ENCODE measurements around the gene CHST12. TPM values are rescaled to one million over a fixed set of nuclear protein-coding genes. Genes with fewer than 3 reads are reported as not detected.

CHST12 gene
- polyA plus RNA-seq, 1 donor from 2014 or later: 6.4 TPM

DNA sequence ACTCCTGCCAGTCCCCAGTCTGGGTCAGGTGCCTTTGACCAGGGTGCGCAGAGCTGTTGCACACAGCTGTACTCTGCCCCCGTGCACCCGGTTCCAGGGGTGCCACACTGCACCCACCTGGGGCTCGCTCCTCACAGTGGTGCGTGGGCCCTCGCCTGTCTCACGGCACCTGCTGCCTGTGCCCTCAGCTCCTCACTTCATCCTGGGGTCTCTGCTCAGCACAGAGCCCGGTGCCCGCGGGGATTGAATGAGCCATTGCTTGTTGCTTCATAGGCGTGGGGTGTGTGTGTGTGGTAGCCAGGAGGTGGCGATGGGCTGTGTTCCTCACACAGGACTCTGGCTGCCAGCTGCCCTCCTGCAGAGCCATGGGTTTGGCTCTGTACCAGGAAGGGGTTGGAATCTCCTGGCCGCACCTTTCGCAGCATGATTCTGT lies 30.3 kb upstream of the CHST12 start:
- Histone ChIP-seq H3K27ac (ENCODE audit: low read length) (no peak overlapping the region), H4K20me1 (ENCODE audit: insufficient read depth) (no peaks in the 10 kb centered on the region), H3K9me3 (ENCODE audit: low read length) (no peaks in the 10 kb centered on the region), H3K9ac (ENCODE audit: low read length) (no peak overlapping the region), H3K79me2 (replicated peaks; ENCODE audit: insufficient read depth, low read length) (no peaks in the 10 kb centered on the region), H3F3A (ENCODE audit: insufficient read depth, low read length, poor library complexity, severe bottlenecking) (no peaks in the 10 kb centered on the region), H3K4me2 (ENCODE audit: low read length) (no peak overlapping the region), H2AFZ (ENCODE audit: low read depth, low read length) (no peak overlapping the region), H3K9me2 (ENCODE audit: insufficient read depth, low read length) (no peaks in the 10 kb centered on the region), H3K36me3 (ENCODE audit: insufficient read depth, low read length) (no peaks in the 10 kb centered on the region), H3K27me3 (ENCODE audit: insufficient read depth, low read depth, low read length) (no peaks in the 10 kb centered on the region), H3K4me3 (ENCODE audit: low read length) (no peak overlapping the region)
- TF ChIP-seq MXI1 (conservative IDR thresholded peaks at IDR 0.05; ENCODE audit: poor library complexity, severe bottlenecking): no peak

DNA sequence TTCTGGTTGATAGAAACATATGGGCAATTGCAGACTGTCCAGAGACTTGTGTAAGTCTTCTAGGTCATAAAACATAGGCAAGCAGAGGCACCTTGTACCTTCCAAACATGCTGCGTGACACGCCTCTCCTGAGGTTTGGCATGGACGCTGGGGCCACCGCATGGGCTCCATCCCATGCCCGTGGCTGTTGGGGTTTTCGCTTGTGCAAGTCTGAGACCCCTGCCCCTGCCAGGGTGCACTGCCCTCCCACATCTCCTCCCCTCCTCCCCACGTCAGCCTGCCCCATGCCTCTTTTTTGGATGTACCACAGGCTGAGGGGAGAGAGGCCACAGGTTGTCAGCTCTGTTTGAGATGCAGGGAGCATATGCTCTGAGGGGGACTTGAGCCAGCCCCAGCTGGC lies 29.8 kb upstream of the CHST12 start:
- no peak overlapping the region for H3K4me2 ChIP-seq (ENCODE audit: low read length)
- no peaks in the 10 kb centered on the region for H3F3A ChIP-seq (ENCODE audit: insufficient read depth, low read length, poor library complexity, severe bottlenecking)
- H3K9me2 ChIP-seq (ENCODE audit: insufficient read depth, low read length): no peaks in the 10 kb centered on the region
- H2AFZ ChIP-seq (ENCODE audit: low read depth, low read length): no peak overlapping the region
- H3K27me3 ChIP-seq (ENCODE audit: insufficient read depth, low read depth, low read length): no peaks in the 10 kb centered on the region
- no peak overlapping the region for H3K27ac ChIP-seq (ENCODE audit: low read length)
- H4K20me1 ChIP-seq (ENCODE audit: insufficient read depth): no peaks in the 10 kb centered on the region
- H3K36me3 ChIP-seq (ENCODE audit: insufficient read depth, low read length): no peaks in the 10 kb centered on the region
- H3K79me2 ChIP-seq (replicated peaks; ENCODE audit: insufficient read depth, low read length): no peaks in the 10 kb centered on the region
- H3K9ac ChIP-seq (ENCODE audit: low read length): no peak overlapping the region
- H3K9me3 ChIP-seq (ENCODE audit: low read length): no peaks in the 10 kb centered on the region
- no peak overlapping the region for H3K4me3 ChIP-seq (ENCODE audit: low read length)
- TF ChIP-seq RAD21 (conservative IDR thresholded peaks at IDR 0.05) (no peak), EP300 (conservative IDR thresholded peaks at IDR 0.05; ENCODE audit: poor library complexity, severe bottlenecking) (no peak), SMC3 (conservative IDR thresholded peaks at IDR 0.05; ENCODE audit: poor library complexity) (no peak), POLR2AphosphoS5 (IDR thresholded peaks at IDR 0.05) (no peak), TAF1 (IDR thresholded peaks at IDR 0.05; ENCODE audit: low read depth) (no peak), MXI1 (conservative IDR thresholded peaks at IDR 0.05; ENCODE audit: poor library complexity, severe bottlenecking) (no peak), EZH2 (IDR thresholded peaks at IDR 0.05; ENCODE audit: borderline replicate concordance, insufficient read depth, low read length, poor library complexity, severe bottlenecking) (no peak)
- TF ChIP-seq, protein P1, sequence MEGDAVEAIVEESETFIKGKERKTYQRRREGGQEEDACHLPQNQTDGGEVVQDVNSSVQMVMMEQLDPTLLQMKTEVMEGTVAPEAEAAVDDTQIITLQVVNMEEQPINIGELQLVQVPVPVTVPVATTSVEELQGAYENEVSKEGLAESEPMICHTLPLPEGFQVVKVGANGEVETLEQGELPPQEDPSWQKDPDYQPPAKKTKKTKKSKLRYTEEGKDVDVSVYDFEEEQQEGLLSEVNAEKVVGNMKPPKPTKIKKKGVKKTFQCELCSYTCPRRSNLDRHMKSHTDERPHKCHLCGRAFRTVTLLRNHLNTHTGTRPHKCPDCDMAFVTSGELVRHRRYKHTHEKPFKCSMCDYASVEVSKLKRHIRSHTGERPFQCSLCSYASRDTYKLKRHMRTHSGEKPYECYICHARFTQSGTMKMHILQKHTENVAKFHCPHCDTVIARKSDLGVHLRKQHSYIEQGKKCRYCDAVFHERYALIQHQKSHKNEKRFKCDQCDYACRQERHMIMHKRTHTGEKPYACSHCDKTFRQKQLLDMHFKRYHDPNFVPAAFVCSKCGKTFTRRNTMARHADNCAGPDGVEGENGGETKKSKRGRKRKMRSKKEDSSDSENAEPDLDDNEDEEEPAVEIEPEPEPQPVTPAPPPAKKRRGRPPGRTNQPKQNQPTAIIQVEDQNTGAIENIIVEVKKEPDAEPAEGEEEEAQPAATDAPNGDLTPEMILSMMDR (IDR thresholded peaks at IDR 0.05; ENCODE audit: poor library complexity, severe bottlenecking): no peak
- TF ChIP-seq, protein P2, sequence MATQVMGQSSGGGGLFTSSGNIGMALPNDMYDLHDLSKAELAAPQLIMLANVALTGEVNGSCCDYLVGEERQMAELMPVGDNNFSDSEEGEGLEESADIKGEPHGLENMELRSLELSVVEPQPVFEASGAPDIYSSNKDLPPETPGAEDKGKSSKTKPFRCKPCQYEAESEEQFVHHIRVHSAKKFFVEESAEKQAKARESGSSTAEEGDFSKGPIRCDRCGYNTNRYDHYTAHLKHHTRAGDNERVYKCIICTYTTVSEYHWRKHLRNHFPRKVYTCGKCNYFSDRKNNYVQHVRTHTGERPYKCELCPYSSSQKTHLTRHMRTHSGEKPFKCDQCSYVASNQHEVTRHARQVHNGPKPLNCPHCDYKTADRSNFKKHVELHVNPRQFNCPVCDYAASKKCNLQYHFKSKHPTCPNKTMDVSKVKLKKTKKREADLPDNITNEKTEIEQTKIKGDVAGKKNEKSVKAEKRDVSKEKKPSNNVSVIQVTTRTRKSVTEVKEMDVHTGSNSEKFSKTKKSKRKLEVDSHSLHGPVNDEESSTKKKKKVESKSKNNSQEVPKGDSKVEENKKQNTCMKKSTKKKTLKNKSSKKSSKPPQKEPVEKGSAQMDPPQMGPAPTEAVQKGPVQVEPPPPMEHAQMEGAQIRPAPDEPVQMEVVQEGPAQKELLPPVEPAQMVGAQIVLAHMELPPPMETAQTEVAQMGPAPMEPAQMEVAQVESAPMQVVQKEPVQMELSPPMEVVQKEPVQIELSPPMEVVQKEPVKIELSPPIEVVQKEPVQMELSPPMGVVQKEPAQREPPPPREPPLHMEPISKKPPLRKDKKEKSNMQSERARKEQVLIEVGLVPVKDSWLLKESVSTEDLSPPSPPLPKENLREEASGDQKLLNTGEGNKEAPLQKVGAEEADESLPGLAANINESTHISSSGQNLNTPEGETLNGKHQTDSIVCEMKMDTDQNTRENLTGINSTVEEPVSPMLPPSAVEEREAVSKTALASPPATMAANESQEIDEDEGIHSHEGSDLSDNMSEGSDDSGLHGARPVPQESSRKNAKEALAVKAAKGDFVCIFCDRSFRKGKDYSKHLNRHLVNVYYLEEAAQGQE (IDR thresholded peaks at IDR 0.05; ENCODE audit: borderline replicate concordance): no peak

DNA sequence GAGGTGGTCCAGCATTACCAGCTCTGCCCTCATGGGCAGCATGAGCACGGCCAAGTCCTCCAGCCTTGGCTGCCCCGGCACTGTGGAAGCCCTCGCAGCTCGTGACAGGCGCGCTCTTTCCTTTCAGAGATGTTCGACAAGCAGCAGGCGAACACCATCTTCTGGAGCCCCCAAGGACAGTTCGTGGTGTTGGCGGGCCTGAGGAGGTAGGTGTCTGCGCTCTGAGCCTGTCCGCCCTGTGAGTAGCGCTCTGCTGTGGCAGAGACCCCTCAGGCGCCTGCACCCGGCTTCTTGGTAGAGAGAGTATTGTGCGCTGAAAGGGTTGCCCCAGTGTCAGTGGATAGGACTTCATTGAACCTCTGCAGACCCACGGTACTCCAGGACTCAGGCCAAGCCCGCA lies 29.0 kb upstream of the CHST12 start:
- Histone ChIP-seq H3K9ac (ENCODE audit: low read length) (no peak overlapping the region), H3K4me2 (ENCODE audit: low read length) (no peak overlapping the region), H4K20me1 (ENCODE audit: insufficient read depth) (no peaks in the 10 kb centered on the region), H3K9me3 (ENCODE audit: low read length) (no peaks in the 10 kb centered on the region), H3F3A (ENCODE audit: insufficient read depth, low read length, poor library complexity, severe bottlenecking) (no peaks in the 10 kb centered on the region), H3K27ac (ENCODE audit: low read length) (no peak overlapping the region), H2AFZ (ENCODE audit: low read depth, low read length) (no peak overlapping the region), H3K36me3 (ENCODE audit: insufficient read depth, low read length) (no peaks in the 10 kb centered on the region), H3K4me3 (ENCODE audit: low read length) (no peak overlapping the region), H3K9me2 (ENCODE audit: insufficient read depth, low read length) (no peaks in the 10 kb centered on the region), H3K79me2 (replicated peaks; ENCODE audit: insufficient read depth, low read length) (no peaks in the 10 kb centered on the region), H3K27me3 (ENCODE audit: insufficient read depth, low read depth, low read length) (no peaks in the 10 kb centered on the region)
- no peak for TF ChIP-seq EP300 (conservative IDR thresholded peaks at IDR 0.05; ENCODE audit: poor library complexity, severe bottlenecking)
- TF ChIP-seq POLR2AphosphoS5 (IDR thresholded peaks at IDR 0.05): no peak
- TF ChIP-seq MXI1 (conservative IDR thresholded peaks at IDR 0.05; ENCODE audit: poor library complexity, severe bottlenecking): no peak
- TF ChIP-seq EZH2 (IDR thresholded peaks at IDR 0.05; ENCODE audit: borderline replicate concordance, insufficient read depth, low read length, poor library complexity, severe bottlenecking): no peak
- TF ChIP-seq, protein P1 (IDR thresholded peaks at IDR 0.05; ENCODE audit: poor library complexity, severe bottlenecking): no peak
- TF ChIP-seq, protein P2 (IDR thresholded peaks at IDR 0.05; ENCODE audit: borderline replicate concordance): no peak
- no peak for TF ChIP-seq TAF1 (IDR thresholded peaks at IDR 0.05; ENCODE audit: low read depth)
- TF ChIP-seq SMC3 (conservative IDR thresholded peaks at IDR 0.05; ENCODE audit: poor library complexity): no peak
- TF ChIP-seq RAD21 (conservative IDR thresholded peaks at IDR 0.05): no peak

All from neural cell (in vitro differentiated cells).